ENCODE measurements around the gene CCDC171.

The CCDC171 gene

GRCh38 chr9:15743512-15743911 lies 190.7 kb downstream of the CCDC171 start:
- Histone ChIP-seq H3K27me3 (ENCODE audit: control insufficient read depth in 1 of 2, insufficient read depth in 2 of 2, low read length in 2 of 2) (no peaks in the 10 kb centered on the region), H3K27ac (ENCODE audit: low read depth, low read length) (no peak overlapping the region), H3K9ac (ENCODE audit: low read depth in 1 of 2, low read length in 2 of 2) (no peak overlapping the region), H3K36me3 (ENCODE audit: control insufficient read depth in 1 of 2, insufficient read depth in 2 of 2, low read length in 2 of 2) (no peaks in the 10 kb centered on the region), H3K4me3 (ENCODE audit: low read depth in 1 of 2, low read length in 2 of 2) (no peak overlapping the region), H3K9me3 (ENCODE audit: control insufficient read depth in 1 of 2, low read length in 2 of 2) (no peaks in the 10 kb centered on the region), H3K4me1 (ENCODE audit: control insufficient read depth in 1 of 2, insufficient read depth in 2 of 2, low read length in 2 of 2) (no peaks in the 10 kb centered on the region)

- Histone ChIP-seq H3K9ac (ENCODE audit: low read depth in 1 of 2, low read length in 2 of 2) (no peak overlapping the region), H3K27ac (ENCODE audit: low read depth, low read length) (no peak overlapping the region)
These were observed 191.4 kb downstream of the CCDC171 start for GRCh38 chr9:15744196-15744595.

GRCh38 chr9:15746905-15747304 lies 194.1 kb downstream of the CCDC171 start:
- Histone ChIP-seq H3K4me1 (ENCODE audit: control insufficient read depth in 1 of 2, insufficient read depth in 2 of 2, low read length in 2 of 2) (no peaks in the 10 kb centered on the region), H3K27ac (ENCODE audit: low read depth, low read length) (no peak overlapping the region)

More at GRCh38 chr9:15744196-15744595, 191.4 kb downstream of the CCDC171 start:
- Histone ChIP-seq H3K36me3 (ENCODE audit: control insufficient read depth in 1 of 2, insufficient read depth in 2 of 2, low read length in 2 of 2) (no peaks in the 10 kb centered on the region), H3K4me1 (ENCODE audit: control insufficient read depth in 1 of 2, insufficient read depth in 2 of 2, low read length in 2 of 2) (no peaks in the 10 kb centered on the region), H3K9me3 (ENCODE audit: control insufficient read depth in 1 of 2, low read length in 2 of 2) (no peaks in the 10 kb centered on the region), H3K4me3 (ENCODE audit: low read depth in 1 of 2, low read length in 2 of 2) (no peak overlapping the region), H3K27me3 (ENCODE audit: control insufficient read depth in 1 of 2, insufficient read depth in 2 of 2, low read length in 2 of 2) (no peaks in the 10 kb centered on the region)

DNA sequence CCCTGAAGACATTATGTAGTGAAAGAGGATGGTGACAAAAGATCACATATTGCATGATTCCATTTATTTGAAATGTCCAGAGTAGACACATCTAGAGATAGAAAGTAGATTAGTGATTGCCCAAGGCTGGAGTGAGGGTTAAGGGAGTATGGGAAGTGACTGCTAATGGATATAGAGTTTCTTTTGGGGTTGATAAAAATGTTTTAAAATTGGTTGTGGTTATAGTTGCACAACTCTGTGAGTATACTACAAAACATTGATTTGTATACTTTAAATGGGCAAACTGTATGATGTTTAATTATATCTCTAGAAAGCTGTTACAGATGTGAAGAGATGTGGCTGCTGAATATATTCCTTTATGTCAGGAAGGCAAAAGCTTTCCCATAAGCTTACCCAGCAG lies 202.8 kb downstream of the CCDC171 start:
- Histone ChIP-seq H3K4me1 (ENCODE audit: control insufficient read depth in 1 of 2, insufficient read depth in 2 of 2, low read length in 2 of 2) (no peaks in the 10 kb centered on the region), H3K27me3 (ENCODE audit: control insufficient read depth in 1 of 2, insufficient read depth in 2 of 2, low read length in 2 of 2) (no peaks in the 10 kb centered on the region), H3K36me3 (ENCODE audit: control insufficient read depth in 1 of 2, insufficient read depth in 2 of 2, low read length in 2 of 2) (no peaks in the 10 kb centered on the region), H3K4me3 (ENCODE audit: low read depth in 1 of 2, low read length in 2 of 2) (no peak overlapping the region), H3K9me3 (ENCODE audit: control insufficient read depth in 1 of 2, low read length in 2 of 2) (no peaks in the 10 kb centered on the region), H3K27ac (ENCODE audit: low read depth, low read length) (no peak overlapping the region), H3K9ac (ENCODE audit: low read depth in 1 of 2, low read length in 2 of 2) (no peak overlapping the region)

More at GRCh38 chr9:15746905-15747304, 194.1 kb downstream of the CCDC171 start:
- Histone ChIP-seq H3K36me3 (ENCODE audit: control insufficient read depth in 1 of 2, insufficient read depth in 2 of 2, low read length in 2 of 2) (no peaks in the 10 kb centered on the region), H3K4me3 (ENCODE audit: low read depth in 1 of 2, low read length in 2 of 2) (no peak overlapping the region), H3K27me3 (ENCODE audit: control insufficient read depth in 1 of 2, insufficient read depth in 2 of 2, low read length in 2 of 2) (no peaks in the 10 kb centered on the region), H3K9me3 (ENCODE audit: control insufficient read depth in 1 of 2, low read length in 2 of 2) (no peaks in the 10 kb centered on the region), H3K9ac (ENCODE audit: low read depth in 1 of 2, low read length in 2 of 2) (no peak overlapping the region)

DNA sequence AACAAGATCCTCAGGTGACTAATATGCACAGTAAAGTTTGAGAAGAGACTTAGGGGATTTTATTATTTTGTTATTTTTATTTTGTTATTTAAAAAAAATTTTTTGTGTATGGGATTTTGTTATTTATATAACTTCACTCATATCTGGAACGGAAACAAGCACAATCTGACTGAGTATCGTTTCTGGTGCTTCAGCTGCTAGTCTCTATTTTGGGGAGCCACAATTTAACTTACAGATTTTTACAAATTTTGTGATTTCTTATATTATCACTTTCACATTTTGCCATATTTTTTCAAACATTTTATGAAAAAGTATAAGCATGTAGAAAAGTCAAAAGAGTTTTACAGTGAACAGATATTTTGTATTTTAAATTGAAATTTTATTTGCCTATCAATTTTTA lies 208.7 kb downstream of the CCDC171 start:
- Histone ChIP-seq H3K27ac (ENCODE audit: low read depth, low read length) (no peak overlapping the region), H3K9ac (ENCODE audit: low read depth in 1 of 2, low read length in 2 of 2) (no peak overlapping the region), H3K27me3 (ENCODE audit: control insufficient read depth in 1 of 2, insufficient read depth in 2 of 2, low read length in 2 of 2) (no peaks in the 10 kb centered on the region), H3K36me3 (ENCODE audit: control insufficient read depth in 1 of 2, insufficient read depth in 2 of 2, low read length in 2 of 2) (no peaks in the 10 kb centered on the region), H3K4me3 (ENCODE audit: low read depth in 1 of 2, low read length in 2 of 2) (no peak overlapping the region), H3K9me3 (ENCODE audit: control insufficient read depth in 1 of 2, low read length in 2 of 2) (no peaks in the 10 kb centered on the region), H3K4me1 (ENCODE audit: control insufficient read depth in 1 of 2, insufficient read depth in 2 of 2, low read length in 2 of 2) (no peaks in the 10 kb centered on the region)

GRCh38 chr9:15763371-15763770 lies 210.5 kb downstream of the CCDC171 start:
- Histone ChIP-seq H3K4me1 (ENCODE audit: control insufficient read depth in 1 of 2, insufficient read depth in 2 of 2, low read length in 2 of 2) (no peaks in the 10 kb centered on the region), H3K9me3 (ENCODE audit: control insufficient read depth in 1 of 2, low read length in 2 of 2) (no peaks in the 10 kb centered on the region), H3K27me3 (ENCODE audit: control insufficient read depth in 1 of 2, insufficient read depth in 2 of 2, low read length in 2 of 2) (no peaks in the 10 kb centered on the region), H3K9ac (ENCODE audit: low read depth in 1 of 2, low read length in 2 of 2) (no peak overlapping the region), H3K36me3 (ENCODE audit: control insufficient read depth in 1 of 2, insufficient read depth in 2 of 2, low read length in 2 of 2) (no peaks in the 10 kb centered on the region), H3K4me3 (ENCODE audit: low read depth in 1 of 2, low read length in 2 of 2) (no peak overlapping the region), H3K27ac (ENCODE audit: low read depth, low read length) (no peak overlapping the region)

- no peaks in the 10 kb centered on the region for H3K27me3 ChIP-seq (ENCODE audit: control insufficient read depth in 1 of 2, insufficient read depth in 2 of 2, low read length in 2 of 2)
- H3K9me3 ChIP-seq (ENCODE audit: control insufficient read depth in 1 of 2, low read length in 2 of 2) = no peaks in the 10 kb centered on the region
- no peak overlapping the region for H3K4me3 ChIP-seq (ENCODE audit: low read depth in 1 of 2, low read length in 2 of 2)
- no peak overlapping the region for H3K9ac ChIP-seq (ENCODE audit: low read depth in 1 of 2, low read length in 2 of 2)
- no peak overlapping the region for H3K27ac ChIP-seq (ENCODE audit: low read depth, low read length)
- no peaks in the 10 kb centered on the region for H3K36me3 ChIP-seq (ENCODE audit: control insufficient read depth in 1 of 2, insufficient read depth in 2 of 2, low read length in 2 of 2)
- H3K4me1 ChIP-seq (ENCODE audit: control insufficient read depth in 1 of 2, insufficient read depth in 2 of 2, low read length in 2 of 2) = no peaks in the 10 kb centered on the region
These were observed 211.3 kb downstream of the CCDC171 start for GRCh38 chr9:15764131-15764530.

GRCh38 chr9:15769547-15769946 lies 216.7 kb downstream of the CCDC171 start:
- no peaks in the 10 kb centered on the region for H3K4me1 ChIP-seq (ENCODE audit: control insufficient read depth in 1 of 2, insufficient read depth in 2 of 2, low read length in 2 of 2)
- H3K36me3 ChIP-seq (ENCODE audit: control insufficient read depth in 1 of 2, insufficient read depth in 2 of 2, low read length in 2 of 2) = no peaks in the 10 kb centered on the region
- H3K27me3 ChIP-seq (ENCODE audit: control insufficient read depth in 1 of 2, insufficient read depth in 2 of 2, low read length in 2 of 2) = no peaks in the 10 kb centered on the region
- no peak overlapping the region for H3K9ac ChIP-seq (ENCODE audit: low read depth in 1 of 2, low read length in 2 of 2)
- H3K4me3 ChIP-seq (ENCODE audit: low read depth in 1 of 2, low read length in 2 of 2) = no peak overlapping the region
- no peaks in the 10 kb centered on the region for H3K9me3 ChIP-seq (ENCODE audit: control insufficient read depth in 1 of 2, low read length in 2 of 2)
- no peak overlapping the region for H3K27ac ChIP-seq (ENCODE audit: low read depth, low read length)

GRCh38 chr9:15778861-15779260 lies 226.0 kb downstream of the CCDC171 start:
- Histone ChIP-seq H3K4me3 (ENCODE audit: low read depth in 1 of 2, low read length in 2 of 2) (no peak overlapping the region), H3K27ac (ENCODE audit: low read depth, low read length) (no peak overlapping the region), H3K9ac (ENCODE audit: low read depth in 1 of 2, low read length in 2 of 2) (no peak overlapping the region), H3K9me3 (ENCODE audit: control insufficient read depth in 1 of 2, low read length in 2 of 2) (no peaks in the 10 kb centered on the region), H3K36me3 (ENCODE audit: control insufficient read depth in 1 of 2, insufficient read depth in 2 of 2, low read length in 2 of 2) (no peaks in the 10 kb centered on the region), H3K4me1 (ENCODE audit: control insufficient read depth in 1 of 2, insufficient read depth in 2 of 2, low read length in 2 of 2) (no peaks in the 10 kb centered on the region), H3K27me3 (ENCODE audit: control insufficient read depth in 1 of 2, insufficient read depth in 2 of 2, low read length in 2 of 2) (no peaks in the 10 kb centered on the region)

- H3K9me3 ChIP-seq (ENCODE audit: control insufficient read depth in 1 of 2, low read length in 2 of 2) = no peaks in the 10 kb centered on the region
- no peak overlapping the region for H3K9ac ChIP-seq (ENCODE audit: low read depth in 1 of 2, low read length in 2 of 2)
- no peaks in the 10 kb centered on the region for H3K27me3 ChIP-seq (ENCODE audit: control insufficient read depth in 1 of 2, insufficient read depth in 2 of 2, low read length in 2 of 2)
- H3K27ac ChIP-seq (ENCODE audit: low read depth, low read length) = no peak overlapping the region
- H3K4me3 ChIP-seq (ENCODE audit: low read depth in 1 of 2, low read length in 2 of 2) = no peak overlapping the region
- no peaks in the 10 kb centered on the region for H3K4me1 ChIP-seq (ENCODE audit: control insufficient read depth in 1 of 2, insufficient read depth in 2 of 2, low read length in 2 of 2)
- H3K36me3 ChIP-seq (ENCODE audit: control insufficient read depth in 1 of 2, insufficient read depth in 2 of 2, low read length in 2 of 2) = no peaks in the 10 kb centered on the region
These were observed 229.3 kb downstream of the CCDC171 start for GRCh38 chr9:15782106-15782505.

DNA sequence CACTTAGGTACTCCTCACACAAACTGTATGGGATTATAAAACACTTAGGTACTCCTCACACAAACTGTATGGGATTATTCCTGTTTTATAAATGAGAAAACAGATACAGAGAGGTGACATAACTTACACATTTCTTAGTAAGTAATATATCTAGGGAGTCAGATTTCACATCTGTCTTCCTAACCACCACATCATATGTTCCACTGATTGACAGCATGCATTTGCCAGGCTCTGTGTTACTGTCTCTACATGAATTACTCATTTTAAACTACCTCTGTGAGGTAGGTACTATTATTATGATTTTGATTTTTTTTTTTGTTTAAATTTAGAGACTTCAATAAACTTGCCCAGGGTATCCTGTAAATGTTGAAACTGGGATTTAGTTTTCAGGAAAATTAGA lies 232.7 kb downstream of the CCDC171 start:
- Histone ChIP-seq H3K36me3 (ENCODE audit: control insufficient read depth in 1 of 2, insufficient read depth in 2 of 2, low read length in 2 of 2) (no peaks in the 10 kb centered on the region), H3K4me1 (ENCODE audit: control insufficient read depth in 1 of 2, insufficient read depth in 2 of 2, low read length in 2 of 2) (no peaks in the 10 kb centered on the region), H3K9me3 (ENCODE audit: control insufficient read depth in 1 of 2, low read length in 2 of 2) (no peaks in the 10 kb centered on the region), H3K27me3 (ENCODE audit: control insufficient read depth in 1 of 2, insufficient read depth in 2 of 2, low read length in 2 of 2) (no peaks in the 10 kb centered on the region), H3K4me3 (ENCODE audit: low read depth in 1 of 2, low read length in 2 of 2) (no peak overlapping the region), H3K27ac (ENCODE audit: low read depth, low read length) (no peak overlapping the region), H3K9ac (ENCODE audit: low read depth in 1 of 2, low read length in 2 of 2) (no peak overlapping the region)

Measured in duodenal mucosa (tissue), 2 donors.